ENCODE results near the gene LTA.
"Not testable (repeated sequence)": the region's sequence is repeated elsewhere in the genome, so short reads cannot be mapped to it uniquely, and the experiment has no call there.

LTA gene

DNA sequence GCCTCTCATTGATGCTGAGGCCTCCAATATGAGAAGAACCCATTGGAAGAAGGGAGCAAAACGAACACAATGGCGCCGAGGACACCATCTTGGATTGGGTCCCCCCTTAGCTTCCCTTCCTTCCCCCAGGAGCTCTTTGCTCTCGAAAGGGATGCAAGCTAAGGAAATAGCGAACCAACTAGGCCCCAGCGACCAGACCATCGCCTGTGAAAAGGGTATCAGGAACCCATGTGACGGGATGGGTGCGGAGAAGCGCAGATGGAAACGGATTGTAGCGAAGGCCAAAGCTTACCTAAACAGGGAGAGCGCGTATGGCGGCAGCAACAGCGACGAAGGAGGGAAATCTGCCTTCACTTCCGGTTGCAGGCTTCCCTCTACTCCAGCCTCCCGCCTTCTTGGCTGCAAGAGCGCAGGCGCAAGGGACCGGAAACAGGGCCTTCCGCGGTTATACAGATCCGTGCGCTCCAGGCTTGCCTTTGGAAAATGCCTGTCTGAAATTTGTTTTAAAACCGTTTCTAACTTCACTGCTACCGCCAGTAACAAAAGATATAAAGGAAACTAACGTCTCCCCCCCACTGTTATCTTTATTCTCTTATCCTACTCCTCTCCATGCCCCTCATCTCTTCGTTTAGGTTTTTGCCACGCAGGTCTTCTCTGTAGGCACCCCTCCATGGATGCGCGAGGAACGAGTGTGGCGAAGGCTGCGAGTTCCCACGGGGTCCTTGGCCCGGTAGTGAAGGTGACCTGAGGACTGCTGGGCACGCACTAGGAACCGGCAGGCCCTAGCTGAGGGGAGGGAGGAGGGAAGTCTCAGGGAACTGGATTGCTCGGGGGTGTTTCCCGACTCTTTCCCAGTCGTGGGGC, 30.2 kb upstream of the LTA start, which contains the start of gene DDX39B:
Gene DDX39B, minus strand, starts transcription at position 346 of the 864 bp plus-strand sequence. CDS start 1,471 bp downstream, outside the sequence.
- DNase-seq (ENCODE audit: low read depth in 1 of 2, low spot score in 1 of 2): peak; percentile 83 to 85

DNA sequence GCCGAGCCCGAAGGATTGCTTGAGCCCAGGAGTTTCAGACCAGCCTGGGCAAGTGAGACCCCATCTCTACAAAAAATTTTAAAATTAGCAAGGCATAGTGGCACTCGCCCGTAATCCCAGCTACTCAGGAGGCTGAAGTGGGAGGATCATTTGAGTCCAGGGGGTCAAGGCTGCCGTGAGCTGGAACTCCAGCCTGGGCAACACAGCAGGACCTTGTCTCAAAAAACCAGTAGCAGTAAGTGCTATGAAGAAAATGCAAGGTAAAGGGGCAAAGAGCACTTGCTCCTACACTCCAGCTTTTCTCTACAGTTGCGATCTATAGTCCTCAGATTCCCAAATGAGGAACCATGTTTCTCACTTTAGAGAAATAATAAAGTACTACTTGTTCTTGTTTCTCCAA, 28.4 kb upstream of the LTA start:
- no peak for DNase-seq (ENCODE audit: low read depth in 1 of 2, low spot score in 1 of 2)

DNA sequence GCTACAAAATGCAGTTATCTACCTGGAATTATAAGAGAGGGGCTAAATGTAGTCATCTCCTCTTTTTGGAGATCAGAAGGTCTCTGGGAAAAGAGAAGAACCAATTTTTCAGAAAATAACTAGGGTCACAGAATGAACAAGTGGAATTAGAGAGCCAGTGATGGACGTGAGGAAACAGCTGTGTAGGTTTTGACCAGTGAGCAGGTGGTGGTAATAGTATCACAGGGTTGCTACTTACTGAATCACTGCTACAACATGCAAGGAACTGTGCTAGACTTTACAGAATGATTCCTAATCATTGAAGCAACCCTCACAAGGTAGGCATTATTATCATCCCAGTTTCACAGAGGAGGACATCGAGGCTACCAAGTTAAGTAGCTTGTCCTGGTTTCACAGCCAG, 27.4 kb upstream of the LTA start:
- DNase-seq (ENCODE audit: low read depth in 1 of 2, low spot score in 1 of 2): no peak

GRCh38 chr6:31545291-31545690, 26.8 kb upstream of the LTA start:
- no peak for DNase-seq (ENCODE audit: low read depth in 1 of 2, low spot score in 1 of 2)

- peak; percentile 64 to 82 for DNase-seq (ENCODE audit: low read depth in 1 of 2, low spot score in 1 of 2)
Observed at GRCh38 chr6:31546339-31546957, 25.6 kb upstream of the LTA start, which contains the start of gene ATP6V1G2. Gene ATP6V1G2, minus strand, starts transcription at chr6:31546608. Its CDS starts 49 bp downstream, at chr6:31546559.

DNA sequence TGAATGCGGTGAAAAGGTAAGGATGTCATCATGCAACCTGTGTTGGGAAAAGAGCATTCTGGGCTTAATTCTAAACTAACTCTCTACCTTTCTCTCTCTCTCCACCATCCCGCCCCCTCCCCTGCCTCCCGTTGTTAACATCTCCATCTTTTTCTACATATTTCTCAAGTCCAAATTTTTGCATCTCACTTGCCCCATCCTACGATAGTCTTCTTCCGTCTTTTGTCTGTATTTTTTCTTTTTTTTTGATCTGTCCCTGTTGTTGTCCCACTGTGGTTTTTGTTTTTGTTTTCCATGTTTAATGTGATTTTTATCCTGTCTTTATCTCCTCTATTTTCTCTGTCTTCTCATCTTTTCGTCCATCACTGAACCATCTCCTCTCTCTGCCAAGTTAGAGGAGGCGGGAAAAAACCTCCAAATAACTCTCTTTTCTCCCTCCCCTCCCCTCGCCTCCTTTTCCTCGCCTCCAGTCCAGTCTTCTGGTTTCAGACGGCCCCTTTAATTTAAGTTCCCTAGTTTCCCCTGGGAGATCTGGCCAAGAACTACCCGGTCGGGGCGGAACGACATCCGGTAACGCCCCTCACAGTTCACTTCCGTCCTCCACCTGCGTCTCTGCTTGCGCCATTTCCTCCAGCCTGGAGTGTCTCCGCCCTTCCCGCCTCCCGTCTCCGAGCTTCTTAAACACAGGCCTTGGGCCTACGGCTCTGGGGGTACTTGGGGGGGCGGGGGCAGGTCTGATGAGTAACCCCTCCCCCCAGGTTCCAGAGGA, 24.9 kb upstream of the LTA start, which contains the start of gene NFKBIL1:
Gene NFKBIL1, plus strand, starts transcription at position 651 of the 769 bp plus-strand sequence. Its CDS starts 87 bp downstream, at position 738.
- peak; percentile 78 to 81 for DNase-seq (ENCODE audit: low read depth in 1 of 2, low spot score in 1 of 2)

DNA sequence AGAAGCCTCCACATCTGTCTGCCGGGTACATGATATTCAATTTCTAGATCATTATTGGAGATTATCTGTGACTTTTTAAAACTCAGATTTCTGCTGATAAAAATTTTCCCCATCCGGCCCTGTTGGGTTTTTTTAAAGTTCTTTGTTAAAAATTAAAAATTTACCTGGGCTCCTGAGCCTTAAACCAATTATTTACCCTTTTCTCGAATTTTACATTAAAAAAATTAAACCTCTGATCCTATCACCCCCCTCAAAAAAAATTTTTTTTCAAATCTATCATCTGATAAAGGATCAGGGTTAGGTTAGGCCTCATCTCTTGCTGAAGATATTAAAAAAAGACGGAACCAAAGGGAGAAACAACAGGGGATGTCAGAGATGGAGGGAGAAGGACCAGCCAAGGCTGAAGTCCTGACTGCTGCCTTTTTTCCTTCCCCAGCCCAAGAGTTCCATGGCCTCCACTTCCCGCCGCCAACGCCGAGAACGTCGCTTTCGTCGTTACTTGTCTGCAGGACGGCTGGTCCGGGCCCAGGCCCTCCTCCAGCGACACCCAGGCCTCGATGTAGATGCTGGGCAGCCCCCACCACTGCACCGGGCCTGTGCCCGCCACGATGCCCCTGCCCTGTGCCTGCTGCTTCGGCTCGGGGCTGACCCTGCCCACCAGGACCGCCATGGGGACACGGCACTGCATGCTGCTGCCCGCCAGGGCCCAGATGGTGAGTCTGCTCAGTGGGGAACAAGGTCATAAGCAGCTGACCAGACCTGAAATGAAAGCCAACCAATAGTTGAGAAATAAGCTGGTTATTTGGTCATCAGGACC, 24.2 kb upstream of the LTA start:
- DNase-seq (ENCODE audit: low read depth in 1 of 2, low spot score in 1 of 2): no peak

- no peak for DNase-seq (ENCODE audit: low read depth in 1 of 2, low spot score in 1 of 2)
Observed at GRCh38 chr6:31548544-31548873, 23.6 kb upstream of the LTA start.

- DNase-seq (ENCODE audit: low read depth in 1 of 2, low spot score in 1 of 2): not testable (repeated sequence)
Observed at GRCh38 chr6:31551371-31551770, 20.7 kb upstream of the LTA start.

DNA sequence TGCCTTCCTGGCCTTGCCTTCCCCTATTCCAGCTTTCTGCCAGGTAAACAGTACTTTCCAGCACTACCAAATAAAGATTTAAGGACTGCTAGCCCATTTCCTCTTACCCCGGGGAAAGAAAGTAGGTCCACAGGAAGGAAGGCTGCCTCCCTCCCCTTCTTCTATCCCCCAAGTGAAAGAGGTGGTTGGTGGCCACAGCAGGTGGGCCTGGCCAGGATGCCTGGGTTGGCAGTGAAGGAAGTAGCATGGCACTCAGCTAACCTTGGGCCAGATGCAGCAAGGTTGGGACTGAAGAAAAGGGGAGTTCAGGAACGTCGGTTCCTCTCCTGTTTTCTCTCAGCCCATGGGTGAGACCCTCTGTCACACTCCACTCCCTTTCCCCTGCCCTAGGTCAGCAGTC, 15.8 kb upstream of the LTA start:
- DNase-seq (ENCODE audit: low read depth in 1 of 2, low spot score in 1 of 2): no peak

- no peak for DNase-seq (ENCODE audit: low read depth in 1 of 2, low spot score in 1 of 2)
Observed at GRCh38 chr6:31557443-31558317, 14.4 kb upstream of the LTA start.

DNA sequence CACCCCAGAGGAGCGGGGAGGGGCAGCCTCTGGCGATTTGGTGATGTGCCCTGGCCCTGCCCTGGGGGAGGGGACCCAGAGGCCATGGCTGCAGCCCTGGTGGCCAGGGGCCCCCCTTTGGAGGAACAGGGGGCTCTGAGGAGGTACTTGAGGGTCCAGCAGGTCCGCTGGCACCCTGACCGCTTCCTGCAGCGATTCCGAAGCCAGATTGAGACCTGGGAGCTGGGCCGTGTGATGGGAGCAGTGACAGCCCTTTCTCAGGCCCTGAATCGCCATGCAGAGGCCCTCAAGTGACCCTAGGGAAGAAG, 13.8 kb upstream of the LTA start:
- no peak for DNase-seq (ENCODE audit: low read depth in 1 of 2, low spot score in 1 of 2)

DNA sequence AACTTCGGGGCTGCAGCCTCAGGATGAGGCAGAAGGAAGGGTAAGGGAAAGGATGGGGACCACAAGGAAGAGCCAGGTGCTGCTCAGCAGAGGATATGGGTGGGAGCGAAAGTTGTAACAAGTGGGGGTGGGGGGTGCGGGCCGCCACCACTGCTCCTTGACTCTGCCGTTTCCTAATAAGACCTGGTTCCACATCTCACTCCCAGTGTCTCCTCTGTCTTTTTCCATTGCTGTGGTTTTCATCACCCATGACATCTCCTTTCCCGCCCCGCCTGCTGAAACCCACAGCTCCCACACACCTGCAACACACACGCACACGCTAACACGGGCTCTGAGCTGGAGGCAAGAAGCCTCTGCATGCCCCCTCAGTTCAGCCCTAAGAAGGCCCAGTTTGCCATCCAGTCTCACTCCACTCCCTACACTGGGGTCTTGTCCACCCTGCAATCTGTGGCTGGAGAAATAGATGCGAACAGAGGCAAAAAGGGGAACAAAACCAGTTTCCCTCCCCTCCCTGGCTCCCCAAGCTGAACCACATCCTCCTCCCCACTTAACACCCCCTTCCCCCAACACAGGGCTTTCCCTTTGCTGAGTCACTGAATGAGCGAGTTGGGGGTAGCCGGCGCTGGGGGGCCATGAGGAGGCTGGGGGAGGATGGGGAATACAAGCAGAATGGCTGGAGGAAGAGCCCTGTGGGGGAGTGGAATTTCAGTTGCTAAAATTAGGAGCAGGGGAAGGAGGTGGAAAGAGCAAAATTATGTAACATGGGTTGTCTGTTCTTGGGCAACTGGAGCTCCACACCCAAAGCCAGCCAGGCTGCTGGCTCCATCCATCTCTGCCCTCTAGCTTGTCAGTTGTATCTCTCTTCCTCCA, 13.2 kb upstream of the LTA start:
- DNase-seq (ENCODE audit: low read depth in 1 of 2, low spot score in 1 of 2): peak in 1 of 2 donors; percentile 50

GRCh38 chr6:31559606-31559957, 12.5 kb upstream of the LTA start:
- no peak for DNase-seq (ENCODE audit: low read depth in 1 of 2, low spot score in 1 of 2)

- DNase-seq (ENCODE audit: low read depth in 1 of 2, low spot score in 1 of 2): no peak
Observed at GRCh38 chr6:31559958-31560696, 12.0 kb upstream of the LTA start.

DNA sequence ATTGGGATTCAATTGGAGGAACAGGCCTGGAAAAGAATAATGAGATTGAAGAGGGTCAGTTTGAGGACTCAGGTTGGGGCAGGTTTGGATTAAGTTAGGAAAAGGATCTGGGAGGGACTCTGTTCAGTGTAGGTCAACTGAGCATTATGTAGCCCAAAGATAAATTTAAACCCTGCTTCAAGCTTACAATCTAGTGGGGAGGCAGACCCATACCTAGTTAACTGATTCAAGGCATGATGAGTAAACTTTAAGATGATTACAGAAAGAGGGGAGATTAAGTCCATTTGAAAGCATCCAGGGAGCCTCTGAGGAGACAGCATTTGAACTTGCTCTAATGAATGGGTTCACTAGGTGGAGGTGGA, 11.4 kb upstream of the LTA start:
- DNase-seq (ENCODE audit: low read depth in 1 of 2, low spot score in 1 of 2): no peak

DNA sequence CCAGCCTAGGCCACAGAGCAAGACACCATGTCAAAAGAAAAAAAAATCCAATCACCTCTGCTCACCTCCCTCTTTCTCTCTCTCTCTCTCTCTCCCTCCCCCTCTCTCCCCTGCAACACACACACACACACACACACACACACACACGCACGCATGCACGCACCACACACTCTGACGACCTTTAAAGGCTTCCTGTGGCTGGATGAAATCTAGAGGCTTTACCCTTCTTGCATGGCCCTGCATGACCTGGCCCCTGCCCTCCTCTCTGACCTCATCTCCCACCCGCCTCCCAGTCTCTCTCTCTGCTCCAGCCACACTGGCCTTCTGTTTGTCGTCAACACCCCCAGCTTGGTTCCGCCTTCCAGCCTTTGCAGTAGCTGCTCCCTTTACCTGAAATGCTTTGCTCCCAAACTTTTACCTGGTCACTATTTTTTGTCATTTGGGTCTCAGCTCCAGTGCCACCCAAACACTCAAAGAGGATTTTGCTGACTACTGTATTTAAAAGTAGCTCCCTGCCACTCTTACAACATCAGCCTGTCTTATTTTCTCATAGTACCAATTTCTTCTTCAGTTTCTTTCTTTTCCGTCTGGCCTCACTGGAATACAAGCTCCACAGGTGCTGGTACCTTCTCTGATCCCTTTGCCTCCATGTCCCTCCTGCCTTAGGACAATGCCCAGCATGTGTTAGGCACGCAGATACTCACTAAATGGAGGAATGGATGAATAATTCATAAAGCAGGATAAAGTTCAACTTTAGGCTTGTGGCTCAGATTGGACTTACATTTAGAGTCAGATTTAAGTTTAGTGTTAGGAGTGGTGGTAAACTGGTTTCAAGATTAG, 4.3 kb upstream of the LTA start:
- DNase-seq (ENCODE audit: low read depth in 1 of 2, low spot score in 1 of 2): no peak

GRCh38 chr6:31568537-31568961, 3.5 kb upstream of the LTA start:
- peak in 1 of 2 donors; percentile 45 for DNase-seq (ENCODE audit: low read depth in 1 of 2, low spot score in 1 of 2)
